Measurements from ENCODE around the gene CACNA1D. TPM values are rescaled to one million over a fixed set of nuclear protein-coding genes. Genes with fewer than 3 reads are reported as not detected.

CACNA1D gene
- total RNA-seq, 1 donor from 2014 or later, result 5.7 TPM

DNA sequence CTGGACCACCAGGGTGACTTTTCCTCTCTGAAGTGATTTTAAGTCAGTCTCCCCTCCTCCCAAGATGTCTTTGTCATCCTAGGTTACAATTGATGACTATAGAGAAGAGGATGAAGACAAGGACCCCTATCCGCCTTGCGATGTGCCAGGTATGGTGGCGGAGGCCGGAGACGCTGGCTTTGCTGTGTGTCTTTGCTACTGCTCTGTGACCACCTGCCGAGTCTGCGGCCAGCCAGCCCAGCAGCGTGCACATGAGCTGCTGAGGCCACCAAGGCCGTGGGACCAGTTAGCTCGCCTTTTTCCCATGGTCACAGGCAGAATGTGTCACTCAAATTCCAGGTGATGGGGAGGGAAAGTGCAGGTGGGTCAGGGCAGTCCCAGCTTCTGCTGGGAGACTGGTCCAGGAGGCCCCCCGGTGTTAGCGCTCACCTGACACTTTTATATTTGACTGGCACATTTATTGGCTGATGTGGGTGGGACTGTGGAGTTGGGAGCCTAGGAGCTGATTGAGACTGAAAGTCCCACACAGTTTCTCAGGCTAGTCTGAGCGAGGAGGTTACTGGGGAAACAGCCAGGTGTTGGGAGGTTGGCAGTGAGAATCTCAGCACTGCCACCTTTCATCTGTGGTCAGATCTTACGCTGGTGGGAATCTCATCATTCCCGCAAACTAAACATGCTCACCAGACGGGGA, 237.7 kb downstream of the CACNA1D start:
- H3K27me3 ChIP-seq (ENCODE audit: control insufficient read depth in 3 of 3, insufficient read depth in 3 of 3, low read length in 3 of 3), result peaks cover 0 to 3% (median 2%) of the 10 kb centered on the region in 3 donors
- no peaks in the 10 kb centered on the region for H3K9me3 ChIP-seq (ENCODE audit: control insufficient read depth in 3 of 3, low read length in 3 of 3)
- H3K27ac ChIP-seq (ENCODE audit: low read depth, low read length), result no peak overlapping the region
- H3K4me1 ChIP-seq (ENCODE audit: control insufficient read depth in 3 of 3, insufficient read depth in 3 of 3, low read length in 3 of 3), result peaks cover 0 to 5% (median 4%) of the 10 kb centered on the region in 3 donors
- H3K4me3 ChIP-seq (ENCODE audit: low read length in 3 of 3), result no peak overlapping the region
- H3K9ac ChIP-seq (ENCODE audit: low read depth in 1 of 3, low read length in 3 of 3), result no peak overlapping the region
- no peaks in the 10 kb centered on the region for H3K36me3 ChIP-seq (ENCODE audit: control insufficient read depth in 3 of 3, insufficient read depth in 3 of 3, low read length in 3 of 3)

DNA sequence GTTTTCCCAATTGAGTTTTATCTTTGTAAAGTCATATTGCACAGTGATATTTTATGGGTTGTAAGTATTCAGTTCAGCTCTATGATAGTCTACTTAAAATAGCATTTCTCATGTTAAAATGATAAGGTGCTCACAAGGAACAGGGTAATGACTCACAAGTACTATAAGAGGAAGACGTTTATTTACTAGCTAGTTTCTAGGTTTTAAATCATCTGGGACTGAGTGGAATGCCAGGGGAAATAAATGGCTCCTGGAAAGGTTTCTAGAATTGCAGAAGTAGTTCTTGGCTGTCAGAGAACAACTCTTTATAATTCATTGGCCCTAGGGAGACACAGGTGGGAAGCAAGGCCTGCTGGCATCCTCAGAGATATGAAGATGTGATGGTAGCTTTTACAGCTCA, 239.0 kb downstream of the CACNA1D start:
- H3K4me1 ChIP-seq (ENCODE audit: control insufficient read depth in 3 of 3, insufficient read depth in 3 of 3, low read length in 3 of 3), result peaks cover 0 to 5% (median 4%) of the 10 kb centered on the region in 3 donors
- no peaks in the 10 kb centered on the region for H3K36me3 ChIP-seq (ENCODE audit: control insufficient read depth in 3 of 3, insufficient read depth in 3 of 3, low read length in 3 of 3)
- H3K4me3 ChIP-seq (ENCODE audit: low read length in 3 of 3), result no peak overlapping the region
- H3K27me3 ChIP-seq (ENCODE audit: control insufficient read depth in 3 of 3, insufficient read depth in 3 of 3, low read length in 3 of 3), result no peaks in the 10 kb centered on the region
- no peak overlapping the region for H3K27ac ChIP-seq (ENCODE audit: low read depth, low read length)
- no peaks in the 10 kb centered on the region for H3K9me3 ChIP-seq (ENCODE audit: control insufficient read depth in 3 of 3, low read length in 3 of 3)
- H3K9ac ChIP-seq (ENCODE audit: low read depth in 1 of 3, low read length in 3 of 3), result no peak overlapping the region

DNA sequence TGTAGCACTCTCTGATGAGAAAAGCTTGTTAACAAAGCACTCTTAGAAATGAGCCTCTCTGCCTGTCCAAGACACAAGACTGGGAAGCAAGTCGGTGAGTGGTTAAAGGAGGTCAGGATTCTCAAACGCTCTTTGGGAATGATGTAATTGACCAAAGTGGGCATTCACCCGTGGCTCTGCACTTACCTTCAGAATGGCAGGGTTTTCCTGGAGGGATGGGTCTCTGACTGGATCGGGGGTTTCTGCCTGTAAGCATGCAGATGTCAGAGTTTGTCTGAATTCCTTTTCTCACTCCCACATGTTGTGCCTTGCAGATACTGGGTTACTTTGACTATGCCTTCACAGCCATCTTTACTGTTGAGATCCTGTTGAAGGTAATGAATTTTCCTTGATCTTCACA, 245.6 kb downstream of the CACNA1D start:
- Histone ChIP-seq H3K36me3 (ENCODE audit: control insufficient read depth in 3 of 3, insufficient read depth in 3 of 3, low read length in 3 of 3) (no peaks in the 10 kb centered on the region), H3K27ac (ENCODE audit: low read depth, low read length) (no peak overlapping the region), H3K9me3 (ENCODE audit: control insufficient read depth in 3 of 3, low read length in 3 of 3) (no peaks in the 10 kb centered on the region), H3K4me1 (ENCODE audit: control insufficient read depth in 3 of 3, insufficient read depth in 3 of 3, low read length in 3 of 3) (no peaks in the 10 kb centered on the region), H3K4me3 (ENCODE audit: low read length in 3 of 3) (no peak overlapping the region), H3K9ac (ENCODE audit: low read depth in 1 of 3, low read length in 3 of 3) (no peak overlapping the region), H3K27me3 (ENCODE audit: control insufficient read depth in 3 of 3, insufficient read depth in 3 of 3, low read length in 3 of 3) (peaks cover 0 to 8% (median 0%) of the 10 kb centered on the region in 3 donors)

- H3K9ac ChIP-seq (ENCODE audit: low read depth in 1 of 3, low read length in 3 of 3), result no peak overlapping the region
- no peaks in the 10 kb centered on the region for H3K36me3 ChIP-seq (ENCODE audit: control insufficient read depth in 3 of 3, insufficient read depth in 3 of 3, low read length in 3 of 3)
- H3K4me1 ChIP-seq (ENCODE audit: control insufficient read depth in 3 of 3, insufficient read depth in 3 of 3, low read length in 3 of 3), result no peaks in the 10 kb centered on the region
- H3K27ac ChIP-seq (ENCODE audit: low read depth, low read length), result no peak overlapping the region
- H3K27me3 ChIP-seq (ENCODE audit: control insufficient read depth in 3 of 3, insufficient read depth in 3 of 3, low read length in 3 of 3), result peaks cover 0 to 8% (median 0%) of the 10 kb centered on the region in 3 donors
- H3K9me3 ChIP-seq (ENCODE audit: control insufficient read depth in 3 of 3, low read length in 3 of 3), result no peaks in the 10 kb centered on the region
- H3K4me3 ChIP-seq (ENCODE audit: low read length in 3 of 3), result no peak overlapping the region
These were observed 246.5 kb downstream of the CACNA1D start for GRCh38 chr3:53740956-53741355.

DNA sequence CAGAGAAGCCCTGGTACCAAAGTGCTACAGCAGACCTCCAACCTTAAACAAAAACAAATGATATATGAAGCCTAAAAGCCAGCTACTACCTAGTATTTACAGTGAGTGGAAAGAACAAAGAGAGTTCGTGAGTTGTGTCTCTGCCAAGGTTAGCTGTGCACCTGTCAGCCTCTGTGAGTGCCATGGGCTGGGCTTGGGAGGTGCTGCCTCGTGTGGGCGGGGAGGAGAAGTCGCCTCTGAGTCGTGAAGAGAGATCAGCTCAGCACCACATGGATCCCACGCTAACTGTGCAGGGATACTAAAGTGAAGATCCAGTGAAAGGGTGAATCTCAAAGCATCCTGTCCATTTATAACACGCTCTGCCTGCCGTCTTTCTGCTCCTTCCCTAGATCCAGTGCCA, 249.9 kb downstream of the CACNA1D start:
- Histone ChIP-seq H3K27ac (ENCODE audit: low read depth, low read length) (no peak overlapping the region), H3K4me3 (ENCODE audit: low read length in 3 of 3) (no peak overlapping the region), H3K9ac (ENCODE audit: low read depth in 1 of 3, low read length in 3 of 3) (peak overlapping the region in 1 of 3 donors; percentile 3), H3K4me1 (ENCODE audit: control insufficient read depth in 3 of 3, insufficient read depth in 3 of 3, low read length in 3 of 3) (no peaks in the 10 kb centered on the region), H3K36me3 (ENCODE audit: control insufficient read depth in 3 of 3, insufficient read depth in 3 of 3, low read length in 3 of 3) (no peaks in the 10 kb centered on the region), H3K9me3 (ENCODE audit: control insufficient read depth in 3 of 3, low read length in 3 of 3) (no peaks in the 10 kb centered on the region), H3K27me3 (ENCODE audit: control insufficient read depth in 3 of 3, insufficient read depth in 3 of 3, low read length in 3 of 3) (peaks cover 0 to 10% (median 0%) of the 10 kb centered on the region in 3 donors)

DNA sequence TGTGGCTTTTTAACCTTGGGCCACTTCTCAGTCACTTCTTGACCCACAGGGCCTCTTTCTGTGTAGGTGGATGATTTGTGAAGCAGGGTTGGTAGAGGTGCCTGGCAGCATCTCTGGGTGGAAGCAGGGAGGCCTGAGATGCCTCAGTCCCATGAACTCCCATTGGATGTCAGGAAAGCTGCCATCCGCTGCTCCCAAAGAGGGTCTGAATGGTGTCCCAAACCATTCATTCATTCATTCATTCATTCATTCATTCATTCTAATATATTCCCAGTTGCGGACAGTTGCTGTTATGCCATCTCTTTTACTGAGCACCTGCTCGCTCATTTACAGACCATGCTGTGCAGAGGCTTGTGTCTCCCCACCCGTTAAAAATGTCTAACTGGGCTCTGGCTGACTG, 253.1 kb downstream of the CACNA1D start:
- no peaks in the 10 kb centered on the region for H3K9me3 ChIP-seq (ENCODE audit: control insufficient read depth in 3 of 3, low read length in 3 of 3)
- H3K4me3 ChIP-seq (ENCODE audit: low read length in 3 of 3), result no peak overlapping the region
- H3K9ac ChIP-seq (ENCODE audit: low read depth in 1 of 3, low read length in 3 of 3), result no peak overlapping the region

DNA sequence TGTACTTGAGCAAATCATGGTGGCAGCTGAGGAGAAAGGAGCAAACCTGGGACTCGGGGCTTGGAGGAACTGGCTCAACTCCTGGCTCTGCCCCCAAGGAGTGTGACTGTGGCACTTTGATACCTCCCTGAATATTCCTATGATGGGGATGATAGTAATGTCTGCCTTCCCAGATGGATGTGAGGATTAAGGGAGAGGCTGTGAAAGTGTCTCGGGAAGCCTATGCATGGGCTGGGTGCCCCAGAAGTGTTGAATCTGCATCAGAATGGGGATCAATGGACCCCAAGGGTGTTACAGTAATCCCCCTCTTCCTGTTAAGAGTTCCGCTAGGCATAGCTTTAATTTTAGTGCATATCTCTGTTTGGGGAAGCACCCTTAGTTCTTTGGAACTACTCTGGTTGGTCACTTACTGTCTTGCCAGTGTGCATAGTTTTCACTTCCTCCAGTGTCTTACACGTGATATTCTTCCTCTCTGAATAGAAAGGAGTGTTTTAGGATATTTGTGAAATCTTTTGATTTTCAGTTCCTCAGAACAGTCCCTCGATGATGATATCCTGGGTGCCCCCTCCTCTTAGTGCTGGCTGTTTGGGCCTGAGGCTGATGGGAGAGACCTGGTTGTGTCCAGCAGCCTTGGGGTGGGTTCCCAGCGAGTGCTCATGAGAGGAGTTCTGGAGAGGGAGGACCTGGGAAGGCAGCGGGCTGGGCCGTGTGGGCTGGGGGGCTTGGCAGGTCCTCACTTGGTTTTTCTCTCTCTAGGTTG, 254.3 kb downstream of the CACNA1D start:
- Histone ChIP-seq H3K4me1 (ENCODE audit: control insufficient read depth in 3 of 3, insufficient read depth in 3 of 3, low read length in 3 of 3) (peaks cover 0 to 4% (median 0%) of the 10 kb centered on the region in 3 donors), H3K36me3 (ENCODE audit: control insufficient read depth in 3 of 3, insufficient read depth in 3 of 3, low read length in 3 of 3) (no peaks in the 10 kb centered on the region), H3K27me3 (ENCODE audit: control insufficient read depth in 3 of 3, insufficient read depth in 3 of 3, low read length in 3 of 3) (peaks cover 0 to 4% (median 0%) of the 10 kb centered on the region in 3 donors), H3K9me3 (ENCODE audit: control insufficient read depth in 3 of 3, low read length in 3 of 3) (no peaks in the 10 kb centered on the region), H3K27ac (ENCODE audit: low read depth, low read length) (no peak overlapping the region), H3K9ac (ENCODE audit: low read depth in 1 of 3, low read length in 3 of 3) (no peak overlapping the region), H3K4me3 (ENCODE audit: low read length in 3 of 3) (no peak overlapping the region)

More for the DNA sequence above, 253.1 kb downstream of the CACNA1D start:
- Histone ChIP-seq H3K4me1 (ENCODE audit: control insufficient read depth in 3 of 3, insufficient read depth in 3 of 3, low read length in 3 of 3) (peaks cover 0 to 4% (median 0%) of the 10 kb centered on the region in 3 donors), H3K27me3 (ENCODE audit: control insufficient read depth in 3 of 3, insufficient read depth in 3 of 3, low read length in 3 of 3) (peaks cover 0 to 4% (median 0%) of the 10 kb centered on the region in 3 donors), H3K27ac (ENCODE audit: low read depth, low read length) (no peak overlapping the region), H3K36me3 (ENCODE audit: control insufficient read depth in 3 of 3, insufficient read depth in 3 of 3, low read length in 3 of 3) (no peaks in the 10 kb centered on the region)

DNA sequence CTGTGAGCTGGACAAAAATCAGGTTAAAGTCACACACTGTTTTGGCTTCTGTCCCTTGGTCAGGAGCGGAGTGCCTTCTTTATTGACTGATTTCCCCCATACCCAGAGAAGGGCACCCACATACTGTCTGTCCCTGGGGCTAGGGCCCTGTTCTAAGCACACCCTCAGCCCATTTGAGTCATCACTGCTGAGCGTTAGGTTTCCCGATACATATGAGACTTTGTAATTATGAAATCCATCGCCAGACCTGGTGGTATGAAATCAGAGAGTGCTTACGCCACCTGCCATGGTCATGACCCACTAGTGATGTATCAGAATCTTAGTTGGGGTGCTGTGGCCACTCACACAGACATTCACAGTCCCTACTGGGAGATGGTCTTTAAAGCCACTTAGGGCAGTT, 255.0 kb downstream of the CACNA1D start:
- Histone ChIP-seq H3K9me3 (ENCODE audit: control insufficient read depth in 3 of 3, low read length in 3 of 3) (no peaks in the 10 kb centered on the region), H3K27ac (ENCODE audit: low read depth, low read length) (no peak overlapping the region), H3K4me3 (ENCODE audit: low read length in 3 of 3) (no peak overlapping the region), H3K27me3 (ENCODE audit: control insufficient read depth in 3 of 3, insufficient read depth in 3 of 3, low read length in 3 of 3) (peaks cover 0 to 4% (median 0%) of the 10 kb centered on the region in 3 donors), H3K4me1 (ENCODE audit: control insufficient read depth in 3 of 3, insufficient read depth in 3 of 3, low read length in 3 of 3) (peaks cover 0 to 4% (median 0%) of the 10 kb centered on the region in 3 donors), H3K36me3 (ENCODE audit: control insufficient read depth in 3 of 3, insufficient read depth in 3 of 3, low read length in 3 of 3) (no peaks in the 10 kb centered on the region), H3K9ac (ENCODE audit: low read depth in 1 of 3, low read length in 3 of 3) (no peak overlapping the region)

- H3K4me1 ChIP-seq (ENCODE audit: control insufficient read depth in 3 of 3, insufficient read depth in 3 of 3, low read length in 3 of 3), result peaks cover 0 to 4% (median 0%) of the 10 kb centered on the region in 3 donors
- H3K27ac ChIP-seq (ENCODE audit: low read depth, low read length), result no peak overlapping the region
- H3K27me3 ChIP-seq (ENCODE audit: control insufficient read depth in 3 of 3, insufficient read depth in 3 of 3, low read length in 3 of 3), result peaks cover 0 to 4% (median 0%) of the 10 kb centered on the region in 3 donors
- no peaks in the 10 kb centered on the region for H3K9me3 ChIP-seq (ENCODE audit: control insufficient read depth in 3 of 3, low read length in 3 of 3)
- no peak overlapping the region for H3K4me3 ChIP-seq (ENCODE audit: low read length in 3 of 3)
- H3K9ac ChIP-seq (ENCODE audit: low read depth in 1 of 3, low read length in 3 of 3), result no peak overlapping the region
- no peaks in the 10 kb centered on the region for H3K36me3 ChIP-seq (ENCODE audit: control insufficient read depth in 3 of 3, insufficient read depth in 3 of 3, low read length in 3 of 3)
These were observed 256.1 kb downstream of the CACNA1D start for GRCh38 chr3:53750253-53751210.
